NCI-H1436 (cell line): ENCODE results near the gene NUBP2.
A peak's percentile ranks its signal among the peaks of the same experiment; 100 is the strongest.

ENCODE experiments used
- DNase-seq: peaks from one replicate; lab custom pipeline; 2025; lab: John Stamatoyannopoulos, UW

Gene NUBP2, protein sequence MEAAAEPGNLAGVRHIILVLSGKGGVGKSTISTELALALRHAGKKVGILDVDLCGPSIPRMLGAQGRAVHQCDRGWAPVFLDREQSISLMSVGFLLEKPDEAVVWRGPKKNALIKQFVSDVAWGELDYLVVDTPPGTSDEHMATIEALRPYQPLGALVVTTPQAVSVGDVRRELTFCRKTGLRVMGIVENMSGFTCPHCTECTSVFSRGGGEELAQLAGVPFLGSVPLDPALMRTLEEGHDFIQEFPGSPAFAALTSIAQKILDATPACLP

DNA sequence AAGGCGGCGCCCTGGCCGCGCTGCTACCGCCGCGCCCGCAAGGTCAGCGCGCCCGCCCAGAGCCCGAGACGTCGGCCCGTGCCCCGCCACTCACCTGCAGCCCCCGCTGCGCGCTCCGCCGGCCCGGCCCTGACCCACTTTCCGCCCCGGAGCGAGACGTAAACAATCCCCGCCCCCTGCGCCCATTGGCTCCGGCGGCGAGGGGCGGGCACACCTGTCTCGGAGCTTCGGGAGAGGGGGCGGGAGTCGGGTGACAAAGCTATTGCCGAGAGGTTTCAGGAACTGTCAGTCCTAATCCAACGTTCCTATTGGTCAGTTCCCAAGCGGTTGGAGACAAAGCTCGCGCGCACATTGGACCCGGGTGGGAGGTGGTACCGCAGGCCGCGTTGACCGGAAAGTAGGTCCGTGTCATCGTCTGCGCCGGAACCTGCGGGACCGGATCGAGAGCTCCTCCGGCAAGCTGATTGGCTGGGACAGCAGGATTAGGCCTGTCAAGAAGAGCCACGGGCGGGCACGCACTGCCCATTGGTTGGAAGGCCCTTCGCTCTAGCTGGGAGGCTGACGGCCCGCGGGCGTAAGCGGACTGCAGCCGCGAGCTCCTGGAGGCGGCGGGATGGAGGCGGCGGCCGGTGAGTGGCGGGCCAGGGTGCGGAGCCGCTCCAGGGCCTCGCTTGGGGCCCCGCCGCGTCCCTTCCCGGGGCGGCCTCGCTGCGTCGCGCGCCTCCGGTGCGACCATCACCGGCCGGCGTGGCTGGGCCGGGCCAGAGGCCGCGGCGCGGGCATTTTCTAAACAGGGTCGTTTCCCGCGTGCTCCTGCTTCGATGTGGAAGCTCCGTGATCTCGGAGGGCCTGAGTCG, at the start of gene NUBP2, which contains the start of gene SPSB3:
TSS of gene NUBP2 (plus strand) at position 553 of the 857 bp plus-strand sequence. CDS start at position 614, 61 bp downstream.
TSS of gene SPSB3 (minus strand) at position 164 of the 857 bp plus-strand sequence. CDS start 1,088 bp downstream, outside the sequence.
- peak; percentile 99 for DNase-seq

GRCh38 chr16:1734123-1734522, 48.6 kb upstream of the NUBP2 start:
- DNase-seq = no peak

DNA sequence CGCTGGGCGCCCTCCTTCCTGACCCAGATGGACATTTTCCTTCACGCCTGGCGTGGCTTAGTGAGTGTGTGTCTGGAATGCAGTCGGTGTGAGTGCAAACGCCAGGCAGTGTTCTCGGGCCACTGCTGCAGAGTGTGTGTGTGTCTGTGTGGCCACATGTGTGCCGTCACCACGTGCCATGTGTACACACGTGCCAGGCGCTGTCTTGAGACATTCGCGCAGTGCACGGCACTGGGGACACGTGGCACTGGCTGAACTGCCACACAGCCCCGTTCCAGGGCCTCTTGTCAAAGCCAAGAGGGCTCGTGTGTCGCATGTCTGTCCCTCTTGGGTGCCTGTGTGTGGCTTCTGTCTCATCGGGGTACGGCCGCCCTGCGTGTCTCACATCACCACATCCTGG, 47.9 kb upstream of the NUBP2 start:
- no peak for DNase-seq

DNA sequence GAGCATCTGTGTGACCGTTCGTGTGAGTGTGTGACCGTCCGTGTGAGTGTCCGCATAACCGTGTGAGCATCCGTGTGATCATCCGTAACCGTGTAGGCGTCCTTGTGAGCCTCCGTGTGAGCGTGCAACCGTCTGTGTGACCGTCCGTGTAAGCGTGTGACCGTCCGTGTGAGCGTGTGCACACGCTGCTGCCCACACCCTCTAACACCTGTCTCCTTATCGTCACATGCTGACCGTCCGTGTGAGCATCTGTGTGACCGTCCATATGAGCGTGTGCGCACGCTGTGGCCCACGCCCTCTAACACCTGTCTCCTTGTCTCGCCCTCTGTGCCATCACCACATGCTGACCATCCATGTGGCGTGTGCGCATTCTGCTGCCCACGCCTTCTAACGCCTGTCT, 42.5 kb upstream of the NUBP2 start:
- DNase-seq = no peak

GRCh38 chr16:1740781-1741490, 41.8 kb upstream of the NUBP2 start:
- no peak for DNase-seq

- no peak for DNase-seq
These were observed 41.1 kb upstream of the NUBP2 start for GRCh38 chr16:1741553-1742165.

DNA sequence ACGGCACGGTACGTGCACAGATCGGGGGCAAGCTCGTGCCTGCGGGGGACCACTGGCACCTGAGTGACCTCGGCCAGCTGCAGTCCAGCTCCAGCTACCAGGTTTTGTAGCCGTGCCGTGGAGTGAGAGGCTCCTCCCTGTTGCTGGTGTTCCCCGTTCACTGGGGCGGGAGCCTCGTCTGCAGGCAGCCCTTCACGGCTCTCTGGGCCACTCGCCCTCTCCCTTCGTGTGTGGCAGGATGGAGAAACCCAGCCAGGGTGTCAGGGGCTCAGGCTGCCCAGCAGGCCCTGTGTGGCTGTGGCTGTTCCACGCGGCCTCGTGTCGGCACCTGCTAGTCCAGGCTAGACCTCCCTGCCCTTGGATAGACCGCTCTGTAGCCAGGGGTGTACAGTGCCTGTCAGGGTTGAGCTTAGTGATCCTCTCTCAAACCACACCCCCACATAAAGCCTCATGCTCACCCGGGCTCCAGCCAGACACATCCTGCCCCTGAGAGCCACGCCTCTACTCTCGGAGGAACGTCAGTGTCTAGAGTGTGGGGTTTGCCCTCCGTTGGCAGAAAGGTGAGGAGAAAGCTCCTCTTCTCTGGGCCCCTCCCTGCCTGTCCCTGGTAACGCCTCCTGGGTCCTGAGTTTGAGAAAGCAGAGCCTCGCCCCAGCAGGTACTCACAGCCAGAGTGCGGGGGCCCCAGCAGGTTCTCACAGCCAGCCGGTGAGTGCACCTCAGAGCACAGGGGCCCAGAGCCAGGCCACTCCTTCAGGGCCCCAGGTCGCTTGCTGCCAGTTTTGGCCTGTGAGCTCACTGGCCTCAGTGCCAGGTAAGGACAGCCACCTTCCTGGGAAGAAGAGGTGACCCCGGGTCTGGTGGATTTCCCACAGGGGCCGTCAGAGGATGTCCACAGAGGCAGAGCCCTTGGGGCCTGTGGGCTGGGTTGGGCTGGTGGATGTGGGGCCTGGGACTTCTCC, 39.1 kb upstream of the NUBP2 start:
- no peak for DNase-seq

DNA sequence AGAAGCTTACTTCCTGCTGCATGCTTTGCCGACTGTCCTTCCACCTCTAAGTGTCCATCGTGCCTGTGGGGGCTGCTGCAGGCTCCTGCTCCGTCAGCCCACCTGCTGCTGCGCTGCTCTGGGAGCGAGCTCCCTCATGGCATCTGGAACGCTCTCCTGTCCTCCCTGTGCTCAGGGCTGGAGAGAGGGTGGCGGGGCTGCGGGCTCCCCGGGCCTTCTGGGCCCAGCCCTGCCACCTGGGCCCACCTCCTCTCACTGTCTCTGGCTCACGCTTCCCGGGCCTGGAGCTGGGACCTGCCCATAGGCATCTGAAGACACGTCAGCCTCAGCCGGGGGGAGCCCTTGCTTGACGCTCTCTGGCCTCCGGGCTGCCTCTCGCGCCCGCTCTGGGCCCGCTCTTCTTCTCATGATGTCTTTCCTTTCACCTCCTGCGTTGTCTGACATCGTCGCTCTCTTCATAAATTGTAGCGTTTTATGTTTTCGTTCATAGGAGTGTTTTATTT, 38.4 kb upstream of the NUBP2 start:
- no peak for DNase-seq

- no peak for DNase-seq
These were observed 37.4 kb upstream of the NUBP2 start for GRCh38 chr16:1745181-1745899.

- DNase-seq = no peak
These were observed 36.7 kb upstream of the NUBP2 start for GRCh38 chr16:1745900-1746692.

- no peak for DNase-seq
These were observed 36.0 kb upstream of the NUBP2 start for GRCh38 chr16:1746693-1747195.

DNA sequence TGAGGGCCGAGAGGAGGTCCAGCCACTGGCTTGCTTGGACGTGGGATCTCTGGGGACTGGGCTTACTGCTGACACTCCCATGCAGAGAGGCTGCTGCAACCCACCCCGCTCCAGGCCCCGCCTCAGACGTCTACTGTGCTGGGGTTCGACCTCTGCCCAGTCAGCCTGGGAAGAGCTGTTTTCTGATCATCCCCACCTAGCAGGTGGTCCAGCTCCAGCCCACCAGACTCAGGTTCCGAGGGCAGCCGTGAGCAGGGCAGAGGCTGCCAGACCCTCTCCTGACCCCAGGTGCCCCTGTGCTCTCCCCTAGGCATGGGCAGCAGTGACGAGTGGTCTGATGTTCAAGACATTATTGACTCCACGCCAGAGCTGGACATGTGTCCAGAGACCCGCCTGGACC, 34.8 kb upstream of the NUBP2 start:
- DNase-seq = no peak

- DNase-seq = no peak
These were observed 33.3 kb upstream of the NUBP2 start for GRCh38 chr16:1749152-1750117.

DNA sequence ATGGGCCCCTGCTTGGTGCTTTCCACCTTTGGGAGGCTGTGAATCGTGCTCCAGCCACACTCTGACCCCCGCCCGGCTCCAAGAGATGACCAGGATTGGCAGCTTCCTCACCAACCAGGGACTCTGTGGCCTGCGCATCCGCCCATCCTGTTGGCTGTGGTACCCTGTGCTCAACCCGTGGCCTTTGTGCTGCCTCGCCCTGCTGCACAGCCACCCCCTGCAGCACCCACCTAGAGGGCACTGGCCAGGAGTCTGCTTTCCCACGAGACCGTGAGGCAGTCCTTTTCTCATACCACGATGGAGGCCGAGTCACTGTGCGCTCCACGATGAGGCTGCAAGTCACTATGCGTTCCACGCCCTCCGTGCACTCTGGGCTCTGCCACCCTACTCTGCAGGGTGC, 30.8 kb upstream of the NUBP2 start:
- no peak for DNase-seq

DNA sequence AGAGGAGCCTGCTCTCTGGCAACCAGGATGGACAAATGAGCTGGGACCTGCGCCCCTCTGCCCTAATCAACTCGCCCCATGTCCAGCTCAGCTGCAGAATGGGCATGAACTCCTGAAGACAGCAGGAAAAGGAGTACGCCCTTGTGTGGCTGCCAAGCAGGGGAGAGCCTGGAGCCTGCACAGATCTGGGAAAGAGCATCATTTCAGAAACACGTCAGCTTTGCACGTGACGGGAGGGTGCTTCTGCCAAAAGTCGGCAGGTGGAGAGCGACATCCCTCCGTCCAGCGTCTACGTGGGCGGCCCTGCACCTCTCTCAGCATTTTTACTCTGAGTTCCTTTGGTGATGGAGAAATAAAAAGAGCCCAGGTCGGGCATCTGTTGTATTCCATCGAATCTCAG, 29.9 kb upstream of the NUBP2 start:
- no peak for DNase-seq

DNA sequence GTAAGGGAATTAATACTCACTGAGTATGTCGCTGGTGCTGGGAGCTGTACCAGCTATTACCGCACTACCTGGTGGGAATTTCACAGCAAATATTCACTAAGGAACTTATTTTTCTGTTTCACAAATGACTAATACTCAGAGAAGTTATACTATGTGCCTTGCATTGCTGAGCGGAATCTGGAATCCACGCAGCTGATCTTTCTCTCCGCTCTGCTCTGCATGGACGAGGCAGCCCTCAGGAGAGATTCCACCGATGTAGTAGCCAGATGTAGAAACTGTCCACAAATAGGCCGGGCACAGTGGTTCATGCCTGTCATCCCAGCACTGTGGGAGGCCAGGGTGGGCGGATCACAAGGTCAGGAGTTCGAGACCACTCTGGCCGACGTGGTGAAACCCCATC, 28.6 kb upstream of the NUBP2 start:
- no peak for DNase-seq

- no peak for DNase-seq
These were observed 24.9 kb upstream of the NUBP2 start for GRCh38 chr16:1757714-1758461.
